Loucy (cell line): Measurements from ENCODE around the gene TMEM243.

Experiments used
- H2AFZ ChIP-seq: fragments of 200-600 bp; sonication (generic); 2 replicates; pipeline ENCODE4 v1.6.0; 2016; ENCODE audit warnings: antibody characterized with exemption, mild to moderate bottlenecking, low read length, moderate library complexity
- H3F3A ChIP-seq: fragments of 200-600 bp; 2 replicates; pipeline ENCODE4 v1.6.0; 2016; ENCODE audit warnings: antibody characterized with exemption, low read depth, mild to moderate bottlenecking
- H3K27me3 ChIP-seq: fragments of 200-600 bp; sonication (generic); 2 replicates; pipeline ENCODE4 v1.6.1; 2014; ENCODE audit warnings: low read length, mild to moderate bottlenecking; ENCODE audit not compliant: insufficient read depth, poor library complexity, severe bottlenecking
- H3K36me3 ChIP-seq: fragments of 200-600 bp; sonication (generic); 2 replicates; pipeline ENCODE4 v1.6.1; 2016; ENCODE audit warnings: low read length; ENCODE audit not compliant: insufficient read depth
- H3K4me1 ChIP-seq: fragments of 200-600 bp; sonication (generic); 2 replicates; pipeline ENCODE4 v1.5.1; 2014; ENCODE audit warnings: low read length, mild to moderate bottlenecking; ENCODE audit not compliant: insufficient read depth, poor library complexity, severe bottlenecking
- H3K4me2 ChIP-seq: fragments of 200-600 bp; sonication (generic); 2 replicates; pipeline ENCODE4 v1.6.0; 2014; ENCODE audit warnings: antibody characterized with exemption, low read length, low read depth, mild to moderate bottlenecking; ENCODE audit not compliant: poor library complexity, severe bottlenecking
- H3K4me3 ChIP-seq: fragments of 200-600 bp; sonication (generic); 2 replicates; pipeline ENCODE4 v1.5.1; 2014; ENCODE audit warnings: low read length, mild to moderate bottlenecking, mixed read lengths; ENCODE audit not compliant: poor library complexity, severe bottlenecking
- H3K79me2 ChIP-seq: fragments of 200-600 bp; sonication (generic); 2 replicates; pipeline ENCODE4 v1.6.1; 2014; ENCODE audit warnings: low read length; ENCODE audit not compliant: insufficient read depth
- H3K9ac ChIP-seq: fragments of 200-600 bp; sonication (generic); 2 replicates; pipeline ENCODE4 v1.6.0; 2014; ENCODE audit warnings: mild to moderate bottlenecking, low read depth, low read length, moderate library complexity; ENCODE audit not compliant: poor library complexity, severe bottlenecking
- H3K9me2 ChIP-seq: fragments of 200-600 bp; sonication (generic); replicated peaks from 2 replicates; pipeline ENCODE4 v1.6.1; 2016; ENCODE audit warnings: low read depth, low read length, mixed read lengths
- H3K9me3 ChIP-seq: fragments of 200-600 bp; sonication (generic); 2 replicates; pipeline ENCODE4 v1.6.1; 2014; ENCODE audit warnings: mild to moderate bottlenecking, antibody characterized with exemption, low read length, low read depth; ENCODE audit not compliant: insufficient read depth
- H4K20me1 ChIP-seq: fragments of 200-600 bp; sonication (generic); 2 replicates; pipeline ENCODE4 v1.6.0; 2014; ENCODE audit warnings: antibody characterized with exemption, low read length, mild to moderate bottlenecking; ENCODE audit not compliant: insufficient read depth, poor library complexity, severe bottlenecking
- EZH2phosphoT487 ChIP-seq: fragments of 200-600 bp; IDR thresholded peaks from 2 replicates; pipeline ENCODE4 v1.6.1; 2018; ENCODE audit warnings: antibody characterized with exemption, mild to moderate bottlenecking, moderate library complexity, borderline replicate concordance
- TF ChIP-seq, protein P1 (sequence below): fragments of 200-600 bp; sonication (generic); conservative IDR thresholded peaks from 2 replicates; pipeline ENCODE4 v1.5.1; 2014; ENCODE audit warnings: mild to moderate bottlenecking, antibody characterized with exemption, low read length

The TMEM243 gene

DNA sequence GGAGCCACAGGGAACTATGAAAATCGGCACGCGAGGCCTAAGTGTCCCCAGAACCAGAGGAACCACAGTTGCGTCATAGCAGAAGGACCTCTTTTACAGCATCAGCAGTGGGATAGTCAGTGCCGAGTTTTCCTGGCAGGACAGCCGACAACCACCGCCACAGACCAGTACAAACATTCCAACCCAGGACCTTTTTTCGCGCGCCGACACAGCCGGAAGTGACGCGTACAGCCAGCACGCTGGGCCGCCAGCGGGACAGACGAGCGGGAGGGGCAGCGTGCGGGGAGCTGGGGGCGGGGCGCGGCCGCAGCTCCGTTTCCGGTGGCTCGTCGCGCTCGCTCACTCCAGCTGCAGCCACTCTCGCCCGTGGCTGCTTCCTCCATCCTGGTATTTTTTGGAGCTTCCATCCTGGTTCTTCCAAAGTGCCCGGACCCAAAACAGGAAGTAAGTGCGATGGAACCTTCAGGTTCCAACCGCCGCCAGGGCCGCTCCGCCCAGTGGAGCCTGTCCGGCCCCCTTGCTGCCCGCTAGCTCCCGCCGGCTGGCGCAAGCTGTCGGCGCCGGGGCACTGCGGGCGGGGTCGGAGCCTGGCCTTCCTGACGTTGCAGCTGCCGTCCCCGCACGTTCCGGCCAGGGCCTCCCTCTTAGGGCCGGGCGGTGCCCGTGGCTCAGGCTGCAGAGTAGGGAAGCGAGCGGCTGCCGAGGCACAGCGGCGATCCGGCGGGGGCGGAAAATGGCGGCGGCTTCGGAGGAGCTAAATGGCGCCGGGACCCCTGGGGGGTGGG, 67.2 kb downstream of the TMEM243 start, which contains the start of gene DMTF1:
Gene DMTF1 (plus strand): TSS at position 342 of the 785 bp plus-strand sequence. CDS start 12,489 bp downstream, outside the sequence.
- Histone ChIP-seq H3K9me3 (no peaks in the 10 kb centered on the region), H3K36me3 (no peaks in the 10 kb centered on the region), H2AFZ (peak within 1 kb of the TSS; percentile 96), H3K4me3 (peak within 1 kb of the TSS; percentile 87), H3K9ac (peak within 1 kb of the TSS; percentile 98), H3K9me2 (no peaks in the 10 kb centered on the region), H3K4me2 (peak within 1 kb of the TSS; percentile 85), H3K79me2 (peaks cover 50% of the 10 kb centered on the region), H3K4me1 (peaks cover 37% of the 10 kb centered on the region), H4K20me1 (peaks cover 46% of the 10 kb centered on the region), H3K27me3 (peaks cover 5% of the 10 kb centered on the region), H3F3A (no peaks in the 10 kb centered on the region; the same call in 1 of the 2 replicates)
- TF ChIP-seq, protein P1, sequence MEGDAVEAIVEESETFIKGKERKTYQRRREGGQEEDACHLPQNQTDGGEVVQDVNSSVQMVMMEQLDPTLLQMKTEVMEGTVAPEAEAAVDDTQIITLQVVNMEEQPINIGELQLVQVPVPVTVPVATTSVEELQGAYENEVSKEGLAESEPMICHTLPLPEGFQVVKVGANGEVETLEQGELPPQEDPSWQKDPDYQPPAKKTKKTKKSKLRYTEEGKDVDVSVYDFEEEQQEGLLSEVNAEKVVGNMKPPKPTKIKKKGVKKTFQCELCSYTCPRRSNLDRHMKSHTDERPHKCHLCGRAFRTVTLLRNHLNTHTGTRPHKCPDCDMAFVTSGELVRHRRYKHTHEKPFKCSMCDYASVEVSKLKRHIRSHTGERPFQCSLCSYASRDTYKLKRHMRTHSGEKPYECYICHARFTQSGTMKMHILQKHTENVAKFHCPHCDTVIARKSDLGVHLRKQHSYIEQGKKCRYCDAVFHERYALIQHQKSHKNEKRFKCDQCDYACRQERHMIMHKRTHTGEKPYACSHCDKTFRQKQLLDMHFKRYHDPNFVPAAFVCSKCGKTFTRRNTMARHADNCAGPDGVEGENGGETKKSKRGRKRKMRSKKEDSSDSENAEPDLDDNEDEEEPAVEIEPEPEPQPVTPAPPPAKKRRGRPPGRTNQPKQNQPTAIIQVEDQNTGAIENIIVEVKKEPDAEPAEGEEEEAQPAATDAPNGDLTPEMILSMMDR, result no peak
- no peak for TF ChIP-seq EZH2phosphoT487

DNA sequence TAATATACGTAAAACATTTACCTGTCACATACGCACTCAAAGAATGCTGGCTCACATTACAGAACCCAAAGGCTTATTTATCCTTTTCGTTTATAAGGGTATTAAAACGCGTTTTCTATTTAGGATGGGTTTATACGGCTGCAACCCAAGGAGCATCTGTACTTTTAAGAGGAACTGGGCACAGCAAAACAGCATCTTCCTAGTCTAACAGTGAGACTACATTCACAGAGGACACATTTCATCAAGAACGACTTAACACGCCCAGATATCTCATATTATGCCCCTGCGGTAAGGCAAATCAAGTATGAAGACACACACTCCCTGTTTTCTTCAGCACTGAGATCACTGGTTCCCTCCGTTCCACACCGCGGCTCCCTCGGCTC, 67.8 kb downstream of the TMEM243 start:
- Histone ChIP-seq H3K36me3 (no peaks in the 10 kb centered on the region), H3F3A (no peaks in the 10 kb centered on the region; the same call in 1 of the 2 replicates), H3K9me2 (no peaks in the 10 kb centered on the region), H3K4me2 (peak overlapping the region; percentile 68), H2AFZ (peak overlapping the region; percentile 96), H3K9me3 (no peaks in the 10 kb centered on the region), H3K27me3 (peaks cover 5% of the 10 kb centered on the region), H3K4me3 (peak overlapping the region; percentile 87), H3K9ac (peak overlapping the region; percentile 98), H3K4me1 (peaks cover 32% of the 10 kb centered on the region), H4K20me1 (peaks cover 40% of the 10 kb centered on the region), H3K79me2 (peaks cover 44% of the 10 kb centered on the region)
- TF ChIP-seq, protein P1, result no peak
- TF ChIP-seq EZH2phosphoT487, result no peak

DNA sequence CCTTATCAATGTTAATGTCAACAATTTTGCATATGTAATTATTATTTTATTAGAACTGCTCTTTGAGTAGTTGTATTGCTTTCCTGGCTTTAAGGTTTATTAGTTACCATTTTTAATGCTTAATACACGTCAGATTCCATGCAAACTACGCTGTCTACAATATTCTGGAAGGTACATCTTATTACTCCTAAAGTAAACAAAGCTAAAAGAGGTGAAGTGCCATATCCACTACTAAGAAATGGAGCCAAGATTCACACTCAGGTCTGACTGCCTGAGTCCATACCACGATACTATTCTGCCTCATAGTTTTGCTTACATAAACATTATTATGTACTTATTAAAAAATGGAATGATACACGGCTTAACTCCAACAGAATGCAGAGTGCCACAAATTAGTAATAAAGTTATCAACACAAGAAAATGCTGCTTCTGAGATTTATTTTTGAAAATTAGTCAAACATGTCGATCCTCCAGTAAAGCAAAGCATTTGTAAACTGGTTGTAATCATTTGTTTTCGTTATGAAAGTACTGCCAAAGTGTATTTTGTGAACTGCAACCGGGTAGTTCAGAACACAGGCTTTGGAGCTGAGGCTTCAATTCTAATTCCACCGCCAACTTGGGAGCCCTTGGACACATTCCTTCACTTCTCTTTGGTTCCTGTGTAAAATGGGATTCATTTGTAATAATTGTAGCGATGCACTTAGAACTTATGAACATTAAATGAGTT, 68.4 kb downstream of the TMEM243 start:
- Histone ChIP-seq H3K4me3 (peak overlapping the region; percentile 87), H3K9me3 (no peaks in the 10 kb centered on the region), H3K4me2 (peak overlapping the region; percentile 68), H2AFZ (peak overlapping the region; percentile 96), H4K20me1 (peaks cover 34% of the 10 kb centered on the region), H3K79me2 (peaks cover 39% of the 10 kb centered on the region), H3K27me3 (peaks cover 5% of the 10 kb centered on the region), H3K36me3 (no peaks in the 10 kb centered on the region), H3F3A (no peaks in the 10 kb centered on the region; the same call in 1 of the 2 replicates), H3K4me1 (peaks cover 27% of the 10 kb centered on the region), H3K9me2 (no peaks in the 10 kb centered on the region), H3K9ac (peak overlapping the region; percentile 98)
- TF ChIP-seq, protein P1, result no peak
- TF ChIP-seq EZH2phosphoT487, result no peak
